PC-9 (cell line): Measurements from ENCODE around the gene SMARCE1. TPM values are rescaled to one million over a fixed set of nuclear protein-coding genes. Genes with fewer than 3 reads are reported as not detected.

Source experiments
- BruUV-seq: library from RNA; stranded (reverse); fragments of 400-500 nt; replicated peaks from 2 replicates; lab custom pipeline; 2021; lab: Mats Ljungman, UMichigan
- CTCF ChIA-PET: fragments of 300-600 bp; sonication (Branson Sonifier 250); formaldehyde crosslinking; loops from one replicate; lab custom pipeline; 2022; ENCODE audit warnings: antibody characterized with exemption; lab: Charles Lee
- POLR2A ChIA-PET: fragments of 300-600 bp; sonication (Branson Sonifier 250); formaldehyde crosslinking; loops from one replicate; lab custom pipeline; 2022; ENCODE audit warnings: antibody characterized with exemption; ENCODE audit not compliant: unreplicated experiment; lab: Charles Lee
- DNase-seq, 2 experiments: peaks; one replicate each; pipeline versions ENCODE4 v3.0.0 to v3.0.0-alpha.2; 2015 to 2022; ENCODE audit warnings: mixed read lengths in 1 of 2
- H2AFZ ChIP-seq: fragments of 200-600 bp; sonication (generic); 2 replicates; pipeline ENCODE4 v1.8.1; 2017; ENCODE audit warnings: antibody characterized with exemption
- H3F3A ChIP-seq: fragments of 200-600 bp; sonication (generic); 2 replicates; pipeline ENCODE4 v1.8.1; 2017; ENCODE audit warnings: antibody characterized with exemption, mild to moderate bottlenecking, low read depth; ENCODE audit not compliant: insufficient read depth
- H3K27ac ChIP-seq: fragments of 200-600 bp; sonication (generic); 2 replicates; pipeline ENCODE4 v1.6.1; 2016; ENCODE audit warnings: mixed run types
- H3K27me3 ChIP-seq: fragments of 200-600 bp; sonication (generic); 2 replicates; pipeline ENCODE4 v1.6.1; 2016; ENCODE audit warnings: low read depth, mixed run types; ENCODE audit not compliant: insufficient read depth
- H3K36me3 ChIP-seq: fragments of 200-600 bp; sonication (generic); 2 replicates; pipeline ENCODE4 v1.6.1; 2016; ENCODE audit warnings: low read depth, mixed run types
- H3K4me1 ChIP-seq: fragments of 200-600 bp; sonication (generic); replicated peaks from 2 replicates; pipeline ENCODE4 v1.6.1; 2016; ENCODE audit warnings: mixed run types; ENCODE audit not compliant: insufficient read depth
- H3K4me2 ChIP-seq: fragments of 200-600 bp; sonication (generic); 2 replicates; pipeline ENCODE4 v1.6.1; 2017; ENCODE audit warnings: mixed run types
- H3K4me3 ChIP-seq: fragments of 200-600 bp; sonication (generic); 2 replicates; pipeline ENCODE4 v1.6.1; 2016; ENCODE audit warnings: mixed run types
- H3K79me2 ChIP-seq: fragments of 200-600 bp; sonication (generic); 2 replicates; pipeline ENCODE4 v1.6.1; 2017; ENCODE audit warnings: low read depth, mixed run types
- H3K9me2 ChIP-seq: fragments of 200-600 bp; sonication (generic); 2 replicates; pipeline ENCODE4 v1.8.1; 2017; ENCODE audit warnings: mild to moderate bottlenecking; ENCODE audit not compliant: insufficient read depth
- H3K9me3 ChIP-seq: fragments of 200-600 bp; sonication (generic); 2 replicates; pipeline ENCODE4 v1.8.1; 2016; ENCODE audit warnings: low read depth; ENCODE audit not compliant: insufficient read depth
- H4K20me1 ChIP-seq: fragments of 200-600 bp; sonication (generic); 2 replicates; pipeline ENCODE4 v1.8.1; 2017; ENCODE audit not compliant: insufficient read depth
- EZH2 ChIP-seq: fragments of 200-600 bp; sonication (generic); IDR thresholded peaks from 2 replicates; pipeline ENCODE4 v1.8.0; 2017; ENCODE audit warnings: antibody characterized with exemption, low read depth
- intact Hi-C: fragments of 100-400 bp; cut with micrococcal nuclease; formaldehyde crosslinking; loops from one replicate; pipeline ENCODE4 v1.10.0; 2022; ENCODE audit not compliant: unreplicated experiment
- total RNA-seq: library from RNA; stranded (reverse); gene quantifications from 2 replicates; pipeline ENCODE4 v1.2.3, GENCODE V29; 2021
- TF ChIP-seq, protein P1 (sequence below): fragments of 200-600 bp; sonication (generic); conservative IDR thresholded peaks from 2 replicates; pipeline ENCODE4 v1.6.1; 2017; ENCODE audit warnings: mixed run types, antibody characterized with exemption, mild to moderate bottlenecking, moderate library complexity

SMARCE1 gene
- total RNA-seq, 1 experiment from 2014 or later: 90.8 TPM

DNA sequence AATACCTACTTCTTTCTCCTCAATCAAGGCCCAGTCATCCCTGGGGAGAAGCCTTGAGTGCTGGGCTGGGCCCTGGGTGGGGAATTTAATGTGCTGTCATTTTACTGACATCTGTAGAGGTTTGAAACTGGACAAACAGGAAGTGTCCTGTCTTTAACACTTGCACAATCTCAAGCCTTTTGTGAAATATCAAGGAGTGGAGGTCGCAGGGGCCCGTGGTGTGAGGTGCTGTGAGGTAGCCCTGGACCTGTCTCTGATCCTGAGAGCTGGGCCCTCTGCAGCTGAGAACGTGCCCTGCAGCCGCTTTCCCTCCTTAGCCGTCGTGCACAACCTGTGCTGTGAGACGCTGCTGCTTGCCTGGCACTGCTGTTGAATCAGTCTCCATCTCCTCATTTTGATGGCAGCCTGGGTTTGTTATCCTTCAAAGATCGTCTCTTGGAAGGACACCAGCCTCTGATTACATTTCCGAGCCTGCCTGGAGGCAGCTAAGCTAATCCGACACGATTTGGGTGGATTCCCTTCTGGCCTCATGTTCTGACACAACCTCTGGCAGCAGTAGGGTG, 29.9 kb downstream of the SMARCE1 start:
- intact Hi-C loops: loop anchor here (5.0 to 10.0 kb wide), 2 partner anchors 260 to 707 kb away; no protein-coding TSS in a partner anchor
- BruUV-seq: no TSS peak
- H3K27me3 ChIP-seq: no peaks in the 10 kb centered on the region
- ChIA-PET CTCF (no interaction called here), POLR2A (interaction anchor here (0.6 kb wide), 1 partner anchor 240 kb away, joined by 8 read pairs; no protein-coding TSS in a partner anchor)
- H3K9me3 ChIP-seq: no peaks in the 10 kb centered on the region
- H3K9me2 ChIP-seq: no peaks in the 10 kb centered on the region
- H4K20me1 ChIP-seq: no peaks in the 10 kb centered on the region
- no peak overlapping the region for H3K4me3 ChIP-seq
- no peaks in the 10 kb centered on the region for H3K36me3 ChIP-seq
- peaks cover 10% of the 10 kb centered on the region for H3K4me1 ChIP-seq
- 0 out of 2 replicates have a peak overlapping the region, but pooled peaks have one; percentile 18 for H3K27ac ChIP-seq
- no peak overlapping the region for H2AFZ ChIP-seq
- H3K4me2 ChIP-seq: peak overlapping the region; percentile 10; the same call in 1 of the 2 replicates
- TF ChIP-seq, protein P1, sequence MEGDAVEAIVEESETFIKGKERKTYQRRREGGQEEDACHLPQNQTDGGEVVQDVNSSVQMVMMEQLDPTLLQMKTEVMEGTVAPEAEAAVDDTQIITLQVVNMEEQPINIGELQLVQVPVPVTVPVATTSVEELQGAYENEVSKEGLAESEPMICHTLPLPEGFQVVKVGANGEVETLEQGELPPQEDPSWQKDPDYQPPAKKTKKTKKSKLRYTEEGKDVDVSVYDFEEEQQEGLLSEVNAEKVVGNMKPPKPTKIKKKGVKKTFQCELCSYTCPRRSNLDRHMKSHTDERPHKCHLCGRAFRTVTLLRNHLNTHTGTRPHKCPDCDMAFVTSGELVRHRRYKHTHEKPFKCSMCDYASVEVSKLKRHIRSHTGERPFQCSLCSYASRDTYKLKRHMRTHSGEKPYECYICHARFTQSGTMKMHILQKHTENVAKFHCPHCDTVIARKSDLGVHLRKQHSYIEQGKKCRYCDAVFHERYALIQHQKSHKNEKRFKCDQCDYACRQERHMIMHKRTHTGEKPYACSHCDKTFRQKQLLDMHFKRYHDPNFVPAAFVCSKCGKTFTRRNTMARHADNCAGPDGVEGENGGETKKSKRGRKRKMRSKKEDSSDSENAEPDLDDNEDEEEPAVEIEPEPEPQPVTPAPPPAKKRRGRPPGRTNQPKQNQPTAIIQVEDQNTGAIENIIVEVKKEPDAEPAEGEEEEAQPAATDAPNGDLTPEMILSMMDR: no peak
- TF ChIP-seq EZH2: no peak
- no peaks in the 10 kb centered on the region for H3K79me2 ChIP-seq
- peak; percentile 27 to 72 for DNase-seq
- H3F3A ChIP-seq: peaks cover 9% of the 10 kb centered on the region

- intact Hi-C loops: loop anchor here (5.0 to 10.0 kb wide), 2 partner anchors 259 to 708 kb away; no protein-coding TSS in a partner anchor
- Histone ChIP-seq H3K9me2 (no peaks in the 10 kb centered on the region), H3K4me3 (no peak overlapping the region), H3K9me3 (no peaks in the 10 kb centered on the region), H4K20me1 (no peaks in the 10 kb centered on the region), H2AFZ (no peak overlapping the region), H3K27me3 (no peaks in the 10 kb centered on the region), H3K27ac (no peak overlapping the region), H3K79me2 (no peaks in the 10 kb centered on the region), H3F3A (peaks cover 9% of the 10 kb centered on the region), H3K4me2 (no peak overlapping the region), H3K4me1 (peaks cover 10% of the 10 kb centered on the region), H3K36me3 (no peaks in the 10 kb centered on the region)
- ChIA-PET POLR2A (no interaction called here), CTCF (no interaction called here)
- BruUV-seq: no TSS peak
- no peak for TF ChIP-seq EZH2
- TF ChIP-seq, protein P1: no peak
- DNase-seq: no peak
Observed at GRCh38 chr17:40616592-40616991, 31.0 kb downstream of the SMARCE1 start.

GRCh38 chr17:40615841-40616476, 31.7 kb downstream of the SMARCE1 start:
- no peaks in the 10 kb centered on the region for H3K9me2 ChIP-seq
- BruUV-seq: no TSS peak
- no peak overlapping the region for H3K4me3 ChIP-seq
- no peaks in the 10 kb centered on the region for H3K36me3 ChIP-seq
- no peaks in the 10 kb centered on the region for H3K27me3 ChIP-seq
- no peak overlapping the region for H3K4me2 ChIP-seq
- CTCF ChIA-PET: interaction anchor here (0.6 to 2.3 kb wide), 10 partner anchors 9 to 1051 kb away, joined by 3 to 14 read pairs (median 4); no protein-coding TSS in a partner anchor
- no peaks in the 10 kb centered on the region for H3K79me2 ChIP-seq
- no peaks in the 10 kb centered on the region for H4K20me1 ChIP-seq
- peaks cover 10% of the 10 kb centered on the region for H3K4me1 ChIP-seq
- POLR2A ChIA-PET: no interaction called here
- H2AFZ ChIP-seq: no peak overlapping the region
- H3F3A ChIP-seq: peaks cover 9% of the 10 kb centered on the region
- TF ChIP-seq EZH2: no peak
- TF ChIP-seq, protein P1: no peak
- no peaks in the 10 kb centered on the region for H3K9me3 ChIP-seq
- H3K27ac ChIP-seq: no peak overlapping the region
- DNase-seq: no peak
- intact Hi-C loops: loop anchor here (1.0 to 10.0 kb wide), 5 partner anchors 259 to 1051 kb away; no protein-coding TSS in a partner anchor
